NT2/D1 (cell line): ENCODE data around the gene TBC1D19.

Experiments
- SUZ12 ChIP-seq: IDR thresholded peaks from 2 replicates; pipeline ENCODE4 v1.6.1; 2011; ENCODE audit not compliant: insufficient read length, insufficient read depth; ENCODE audit errors: extremely low read depth
- YY1 ChIP-seq: IDR thresholded peaks from 2 replicates; pipeline ENCODE4 v1.6.1; 2011; ENCODE audit not compliant: insufficient read length, insufficient read depth
- ZNF274 ChIP-seq: IDR thresholded peaks from 2 replicates; pipeline ENCODE4 v1.6.1; 2011; ENCODE audit warnings: mild to moderate bottlenecking, low read depth, low read length

GRCh38 chr4:26570596-26570995, 13.3 kb upstream of the TBC1D19 start:
- TF ChIP-seq YY1, result no peak
- TF ChIP-seq ZNF274, result no peak
- TF ChIP-seq SUZ12, result no peak
